OCI-LY7 (cell line): ENCODE results near the gene TNMD. TPM values are rescaled to one million over a fixed set of nuclear protein-coding genes. Genes with fewer than 3 reads are reported as not detected.

ENCODE experiments used
- BruUV-seq: library from RNA; stranded (reverse); fragments of 400-500 nt; replicated peaks from 2 replicates; lab custom pipeline; 2021; lab: Mats Ljungman, UMichigan
- CTCF ChIA-PET: fragments of 300-600 bp; sonication (Branson Sonifier 250); formaldehyde crosslinking; loops from one replicate; lab custom pipeline; 2022; ENCODE audit warnings: antibody characterized with exemption; ENCODE audit not compliant: unreplicated experiment; lab: Charles Lee
- POLR2A ChIA-PET: fragments of 300-600 bp; sonication (Branson Sonifier 250); formaldehyde crosslinking; loops from one replicate; lab custom pipeline; 2022; ENCODE audit warnings: antibody characterized with exemption; lab: Charles Lee
- DNase-seq: peaks from one replicate; pipeline ENCODE4 v3.0.0-alpha.2; 2015; ENCODE audit warnings: low spot score
- H2AFZ ChIP-seq: fragments of 200-600 bp; sonication (generic), shearing (Covaris generic); 2 replicates; pipeline ENCODE4 v1.6.1; 2014; ENCODE audit warnings: mild to moderate bottlenecking, antibody characterized with exemption, low read length, moderate library complexity
- H3K27ac ChIP-seq: fragments of 200-600 bp; sonication (generic); 2 replicates; pipeline ENCODE4 v1.5.1; 2014; ENCODE audit warnings: mixed run types, low read depth, mild to moderate bottlenecking, moderate library complexity, low read length, inconsistent platforms; ENCODE audit not compliant: poor library complexity, severe bottlenecking
- H3K36me3 ChIP-seq: fragments of 200-600 bp; sonication (generic); 2 replicates; pipeline ENCODE4 v1.6.1; 2014; ENCODE audit warnings: mild to moderate bottlenecking, antibody characterized with exemption, low read length, moderate library complexity, mixed read lengths; ENCODE audit not compliant: insufficient read depth
- H3K4me1 ChIP-seq: fragments of 200-600 bp; sonication (generic); 2 replicates; pipeline ENCODE4 v1.5.1; 2014; ENCODE audit warnings: mild to moderate bottlenecking, low read length; ENCODE audit not compliant: insufficient read depth, poor library complexity, severe bottlenecking
- H3K4me2 ChIP-seq: fragments of 200-600 bp; sonication (generic); 2 replicates; pipeline ENCODE4 v1.6.1; 2014; ENCODE audit warnings: mild to moderate bottlenecking, low read length
- H3K4me3 ChIP-seq: fragments of 200-600 bp; sonication (generic); 2 replicates; pipeline ENCODE4 v1.5.1; 2014; ENCODE audit warnings: mild to moderate bottlenecking, low read depth, low read length; ENCODE audit not compliant: poor library complexity, severe bottlenecking
- H3K79me2 ChIP-seq: fragments of 200-600 bp; sonication (generic); 2 replicates; pipeline ENCODE4 v1.6.1; 2016; ENCODE audit warnings: low read depth, mild to moderate bottlenecking, low read length, moderate library complexity, mixed read lengths; ENCODE audit not compliant: insufficient read depth
- H3K9me2 ChIP-seq: fragments of 200-600 bp; sonication (generic); 2 replicates; pipeline ENCODE4 v1.6.1; 2016; ENCODE audit warnings: mild to moderate bottlenecking, low read length, mixed read lengths; ENCODE audit not compliant: insufficient read depth
- H3K9me3 ChIP-seq: fragments of 200-600 bp; sonication (generic); 2 replicates; pipeline ENCODE4 v1.6.1; 2014; ENCODE audit warnings: mild to moderate bottlenecking, mixed run types, low read length, mixed read lengths
- H4K20me1 ChIP-seq: fragments of 200-600 bp; sonication (generic); 2 replicates; pipeline ENCODE4 v1.6.1; 2014; ENCODE audit warnings: mild to moderate bottlenecking, antibody characterized with exemption, low read length, moderate library complexity, mixed read lengths; ENCODE audit not compliant: insufficient read depth
- EZH2phosphoT487 ChIP-seq: fragments of 200-600 bp; sonication (generic); IDR thresholded peaks from 2 replicates; pipeline ENCODE4 v1.6.1; 2018; ENCODE audit warnings: low read depth, borderline replicate concordance, mild to moderate bottlenecking, mixed run types, antibody characterized with exemption, low read length, moderate library complexity, mixed read lengths
- intact Hi-C: fragments of 100-400 bp; cut with micrococcal nuclease; formaldehyde crosslinking; loops from one replicate; pipeline ENCODE4 v1.10.0; 2022; ENCODE audit not compliant: unreplicated experiment
- total RNA-seq, 2 experiments: library from RNA; depleted of rRNA in 1 of 2; stranded (reverse); fragments of >200 nt in 1 of 2; shearing (Covaris generic) in 1 of 2; gene quantifications; 2 replicates each; pipeline ENCODE4 v1.2.3, GENCODE V29; 2014 to 2022
- TF ChIP-seq, protein P1 (sequence below): fragments of 200-600 bp; sonication (generic); conservative IDR thresholded peaks from 2 replicates; pipeline ENCODE4 v1.5.1; 2014; ENCODE audit warnings: mild to moderate bottlenecking, antibody characterized with exemption, low read length, moderate library complexity, mixed read lengths

TNMD gene
- total RNA-seq, 2 experiments from 2014 or later: not detected

DNA sequence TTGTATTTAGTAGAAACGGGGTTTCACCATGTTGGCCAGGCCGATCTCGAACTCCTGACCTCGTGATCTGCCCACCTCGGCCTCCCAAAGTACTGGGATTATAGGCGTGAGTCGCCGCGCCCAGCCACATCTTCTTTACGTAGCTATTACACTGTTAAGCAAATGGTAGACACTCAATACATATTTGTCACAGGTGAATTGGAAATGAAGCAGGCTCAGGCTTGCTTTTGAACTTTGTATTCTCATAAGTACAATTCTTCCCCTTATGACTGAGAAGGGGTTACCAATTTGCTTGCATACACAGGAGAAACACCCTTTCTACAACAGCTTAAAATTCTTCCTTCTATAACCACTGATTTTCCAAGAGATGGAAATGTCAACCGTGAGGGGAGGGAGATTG lies 58.5 kb downstream of the TNMD start:
- intact Hi-C loops: no loop called here
- Histone ChIP-seq H3K9me2 (no peaks in the 10 kb centered on the region), H3K27ac (no peak overlapping the region), H3K9me3 (no peaks in the 10 kb centered on the region), H4K20me1 (no peaks in the 10 kb centered on the region), H3K4me3 (no peak overlapping the region), H2AFZ (no peak overlapping the region), H3K36me3 (no peaks in the 10 kb centered on the region), H3K4me2 (no peak overlapping the region), H3K4me1 (peaks cover 10% of the 10 kb centered on the region), H3K79me2 (no peaks in the 10 kb centered on the region)
- TF ChIP-seq EZH2phosphoT487: no peak
- TF ChIP-seq, protein P1, sequence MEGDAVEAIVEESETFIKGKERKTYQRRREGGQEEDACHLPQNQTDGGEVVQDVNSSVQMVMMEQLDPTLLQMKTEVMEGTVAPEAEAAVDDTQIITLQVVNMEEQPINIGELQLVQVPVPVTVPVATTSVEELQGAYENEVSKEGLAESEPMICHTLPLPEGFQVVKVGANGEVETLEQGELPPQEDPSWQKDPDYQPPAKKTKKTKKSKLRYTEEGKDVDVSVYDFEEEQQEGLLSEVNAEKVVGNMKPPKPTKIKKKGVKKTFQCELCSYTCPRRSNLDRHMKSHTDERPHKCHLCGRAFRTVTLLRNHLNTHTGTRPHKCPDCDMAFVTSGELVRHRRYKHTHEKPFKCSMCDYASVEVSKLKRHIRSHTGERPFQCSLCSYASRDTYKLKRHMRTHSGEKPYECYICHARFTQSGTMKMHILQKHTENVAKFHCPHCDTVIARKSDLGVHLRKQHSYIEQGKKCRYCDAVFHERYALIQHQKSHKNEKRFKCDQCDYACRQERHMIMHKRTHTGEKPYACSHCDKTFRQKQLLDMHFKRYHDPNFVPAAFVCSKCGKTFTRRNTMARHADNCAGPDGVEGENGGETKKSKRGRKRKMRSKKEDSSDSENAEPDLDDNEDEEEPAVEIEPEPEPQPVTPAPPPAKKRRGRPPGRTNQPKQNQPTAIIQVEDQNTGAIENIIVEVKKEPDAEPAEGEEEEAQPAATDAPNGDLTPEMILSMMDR: no peak
- BruUV-seq: no TSS peak
- POLR2A ChIA-PET: interaction anchor here (0.7 kb wide), 1 partner anchor 225 kb away, joined by 3 read pairs; no protein-coding TSS in a partner anchor
- DNase-seq: no peak
- CTCF ChIA-PET: no interaction called here

- POLR2A ChIA-PET: interaction anchor here (0.7 kb wide), 1 partner anchor 226 kb away, joined by 3 read pairs; no protein-coding TSS in a partner anchor
- Histone ChIP-seq H2AFZ (no peak within 1 kb of the TSS), H3K9me2 (no peaks in the 10 kb centered on the region), H3K79me2 (no peaks in the 10 kb centered on the region), H3K4me3 (no peak within 1 kb of the TSS), H3K4me2 (no peak within 1 kb of the TSS), H4K20me1 (no peaks in the 10 kb centered on the region), H3K9me3 (no peaks in the 10 kb centered on the region), H3K4me1 (peaks cover 10% of the 10 kb centered on the region), H3K36me3 (no peaks in the 10 kb centered on the region), H3K27ac (no peak within 1 kb of the TSS)
- TF ChIP-seq, protein P1: no peak
- no peak for TF ChIP-seq EZH2phosphoT487
- intact Hi-C loops: no loop called here
- CTCF ChIA-PET: no interaction called here
- no peak for DNase-seq
- no TSS peak for BruUV-seq
Observed at GRCh38 chrX:100643956-100644860, 59.5 kb downstream of the TNMD start, which contains the start of gene SRPX2. TSS of gene SRPX2 (plus strand) at chrX:100644199. CDS start at chrX:100646323, 2,124 bp downstream.

- CTCF ChIA-PET: no interaction called here
- Histone ChIP-seq H2AFZ (no peak overlapping the region), H3K9me2 (no peaks in the 10 kb centered on the region), H3K4me1 (peaks cover 10% of the 10 kb centered on the region), H3K27ac (no peak overlapping the region), H3K9me3 (no peaks in the 10 kb centered on the region), H3K4me3 (no peak overlapping the region), H4K20me1 (no peaks in the 10 kb centered on the region), H3K79me2 (no peaks in the 10 kb centered on the region), H3K4me2 (no peak overlapping the region), H3K36me3 (no peaks in the 10 kb centered on the region)
- intact Hi-C loops: no loop called here
- DNase-seq: no peak
- no TSS peak for BruUV-seq
- POLR2A ChIA-PET: no interaction called here
- no peak for TF ChIP-seq EZH2phosphoT487
- TF ChIP-seq, protein P1: no peak
Observed at GRCh38 chrX:100645106-100645505, 60.4 kb downstream of the TNMD start.
